Astrocyte (in vitro differentiated cells and primary cell): ENCODE measurements around the gene PABPC1L. TPM values are rescaled to one million over a fixed set of nuclear protein-coding genes. Genes with fewer than 3 reads are reported as not detected.

ENCODE experiments used
- DNase-seq: peaks from one replicate; pipeline ENCODE4 v3.0.0-alpha.2; 2010; ENCODE audit warnings: low read depth
- FAIRE-seq: peaks from 2 replicates; lab custom pipeline; 2011; peaks lifted over from hg19 to GRCh38; lab: Jason Lieb, UNC
- H2AFZ ChIP-seq: 2 replicates; pipeline ENCODE4 v1.6.0; 2012; ENCODE audit warnings: low read depth, low read length, inconsistent platforms
- H3K27ac ChIP-seq: 2 replicates; pipeline ENCODE4 v1.5.1; 2011; ENCODE audit warnings: low read depth, low read length, inconsistent platforms
- H3K27me3 ChIP-seq: 2 replicates; pipeline ENCODE4 v1.6.0; 2011; ENCODE audit warnings: low read length, inconsistent platforms; ENCODE audit not compliant: insufficient read depth
- H3K36me3 ChIP-seq: 2 replicates; pipeline ENCODE4 v1.5.1; 2011; ENCODE audit warnings: low read length, inconsistent platforms; ENCODE audit not compliant: insufficient read depth
- H3K4me1 ChIP-seq: 2 replicates; pipeline ENCODE4 v1.5.1; 2011; ENCODE audit warnings: low read length, inconsistent platforms; ENCODE audit not compliant: insufficient read depth
- H3K4me2 ChIP-seq: 2 replicates; pipeline ENCODE4 v1.6.0; 2012; ENCODE audit warnings: low read length, inconsistent platforms
- H3K4me3 ChIP-seq: 2 replicates; pipeline ENCODE4 v1.5.1; 2011; ENCODE audit warnings: low read depth, mild to moderate bottlenecking, low read length, inconsistent platforms; ENCODE audit not compliant: insufficient read depth
- H3K79me2 ChIP-seq: 2 replicates; pipeline ENCODE4 v1.6.0; 2012; ENCODE audit warnings: mild to moderate bottlenecking, low read length, inconsistent platforms; ENCODE audit not compliant: insufficient read depth
- H3K9ac ChIP-seq: 2 replicates; pipeline ENCODE4 v1.6.0; 2012; ENCODE audit warnings: mild to moderate bottlenecking, low read length, inconsistent platforms
- H3K9me3 ChIP-seq: 2 replicates; pipeline ENCODE4 v1.5.1; 2012; ENCODE audit warnings: low read depth, mild to moderate bottlenecking, low read length, inconsistent platforms; ENCODE audit not compliant: insufficient read depth
- H4K20me1 ChIP-seq: 2 replicates; pipeline ENCODE4 v1.6.0; 2012; ENCODE audit warnings: low read length, inconsistent platforms; ENCODE audit not compliant: insufficient read depth
- H3K27ac Mint-ChIP-seq: one replicate; pipeline ENCODE4 v1.8.0; 2021; ENCODE audit warnings: mild to moderate bottlenecking, mixed read lengths; ENCODE audit not compliant: unreplicated experiment
- H3K27me3 Mint-ChIP-seq: one replicate; pipeline ENCODE4 v1.8.0; 2021; ENCODE audit warnings: low read depth, mixed read lengths; ENCODE audit not compliant: unreplicated experiment
- H3K36me3 Mint-ChIP-seq: one replicate; pipeline ENCODE4 v1.8.0; 2021; ENCODE audit warnings: low read depth, mixed read lengths; ENCODE audit not compliant: unreplicated experiment
- H3K4me1 Mint-ChIP-seq: one replicate; pipeline ENCODE4 v1.8.0; 2021; ENCODE audit warnings: low read depth, mixed read lengths; ENCODE audit not compliant: unreplicated experiment
- H3K4me3 Mint-ChIP-seq: one replicate; pipeline ENCODE4 v1.8.0; 2021; ENCODE audit warnings: mild to moderate bottlenecking, moderate library complexity, mixed read lengths; ENCODE audit not compliant: unreplicated experiment
- H3K9me3 Mint-ChIP-seq: one replicate; pipeline ENCODE4 v1.8.0; 2021; ENCODE audit warnings: mild to moderate bottlenecking, mixed read lengths; ENCODE audit not compliant: unreplicated experiment
- CTCF ChIP-seq: IDR thresholded peaks from 2 replicates; pipeline ENCODE4 v1.5.1; 2011; ENCODE audit warnings: low read depth, mild to moderate bottlenecking, inconsistent platforms, low read length, moderate library complexity; ENCODE audit not compliant: insufficient read depth
- EZH2 ChIP-seq: IDR thresholded peaks from 2 replicates; pipeline ENCODE4 v1.6.1; 2012; ENCODE audit warnings: mild to moderate bottlenecking, low read length, inconsistent platforms; ENCODE audit not compliant: insufficient read depth
- total RNA-seq: library from RNA; stranded (reverse); gene quantifications from 2 replicates; pipeline ENCODE4 v1.2.1, GENCODE V29; 2021

Gene PABPC1L
- total RNA-seq, 1 donor from 2014 or later: 48.7 TPM

GRCh38 chr20:44941120-44941691 is 31.3 kb downstream of the PABPC1L start:
- Mint-ChIP-seq H3K4me3 (no peak overlapping the region), H3K36me3 (peaks cover 21% of the 10 kb centered on the region), H3K27me3 (no peaks in the 10 kb centered on the region), H3K4me1 (peaks cover 8% of the 10 kb centered on the region), H3K9me3 (no peaks in the 10 kb centered on the region), H3K27ac (no peak overlapping the region)
- Histone ChIP-seq H3K9me3 (no peaks in the 10 kb centered on the region), H2AFZ (no peak overlapping the region), H3K36me3 (peaks cover 29% of the 10 kb centered on the region), H3K79me2 (peaks cover under 1% of the 10 kb centered on the region), H3K27ac (no peak overlapping the region), H3K4me2 (no peak overlapping the region), H3K27me3 (no peaks in the 10 kb centered on the region), H3K4me3 (no peak overlapping the region), H3K4me1 (no peaks in the 10 kb centered on the region), H4K20me1 (peaks cover 38% of the 10 kb centered on the region), H3K9ac (no peak overlapping the region)
- no peak for FAIRE-seq
- no peak for DNase-seq
- TF ChIP-seq EZH2 (no peak), CTCF (no peak)

GRCh38 chr20:44942264-44942973 is 32.6 kb downstream of the PABPC1L start:
- H3K27ac Mint-ChIP-seq: no peak overlapping the region
- H4K20me1 ChIP-seq: peaks cover 43% of the 10 kb centered on the region
- TF ChIP-seq CTCF (no peak), EZH2 (no peak)
- H3K4me3 Mint-ChIP-seq: no peak overlapping the region
- no peak for FAIRE-seq
- no peaks in the 10 kb centered on the region for H3K27me3 ChIP-seq
- H3K27me3 Mint-ChIP-seq: no peaks in the 10 kb centered on the region
- H3K4me1 ChIP-seq: no peaks in the 10 kb centered on the region
- H2AFZ ChIP-seq: no peak overlapping the region
- no peak overlapping the region for H3K4me3 ChIP-seq
- H3K9ac ChIP-seq: no peak overlapping the region
- DNase-seq: no peak
- H3K79me2 ChIP-seq: peaks cover 3% of the 10 kb centered on the region
- H3K36me3 ChIP-seq: peaks cover 34% of the 10 kb centered on the region
- H3K9me3 ChIP-seq: no peaks in the 10 kb centered on the region
- H3K27ac ChIP-seq: no peak overlapping the region
- H3K36me3 Mint-ChIP-seq: peaks cover 22% of the 10 kb centered on the region
- H3K4me2 ChIP-seq: no peak overlapping the region
- H3K9me3 Mint-ChIP-seq: no peaks in the 10 kb centered on the region
- peaks cover 8% of the 10 kb centered on the region for H3K4me1 Mint-ChIP-seq

GRCh38 chr20:44943828-44944227 is 34.0 kb downstream of the PABPC1L start:
- Mint-ChIP-seq H3K27ac (no peak overlapping the region), H3K9me3 (no peaks in the 10 kb centered on the region), H3K4me3 (no peak overlapping the region), H3K27me3 (no peaks in the 10 kb centered on the region), H3K36me3 (peaks cover 20% of the 10 kb centered on the region), H3K4me1 (peaks cover 2% of the 10 kb centered on the region)
- H4K20me1 ChIP-seq: peaks cover 52% of the 10 kb centered on the region
- H3K27ac ChIP-seq: no peak overlapping the region
- H3K4me3 ChIP-seq: no peak overlapping the region
- H2AFZ ChIP-seq: no peak overlapping the region
- H3K9ac ChIP-seq: no peak overlapping the region
- TF ChIP-seq CTCF (no peak), EZH2 (no peak)
- H3K4me2 ChIP-seq: no peak overlapping the region
- DNase-seq (no peak), FAIRE-seq (no peak)
- no peaks in the 10 kb centered on the region for H3K27me3 ChIP-seq
- no peaks in the 10 kb centered on the region for H3K4me1 ChIP-seq
- H3K36me3 ChIP-seq: peaks cover 45% of the 10 kb centered on the region
- H3K79me2 ChIP-seq: peaks cover 3% of the 10 kb centered on the region
- no peaks in the 10 kb centered on the region for H3K9me3 ChIP-seq
